Nucleus accumbens (tissue), 56 donors: Measurements from ENCODE around the gene PTGIS.

Experiments
- DNase-seq, 56 donors: peaks; one replicate each; lab custom pipeline; 2025; lab: John Stamatoyannopoulos, UW

Gene PTGIS

DNA sequence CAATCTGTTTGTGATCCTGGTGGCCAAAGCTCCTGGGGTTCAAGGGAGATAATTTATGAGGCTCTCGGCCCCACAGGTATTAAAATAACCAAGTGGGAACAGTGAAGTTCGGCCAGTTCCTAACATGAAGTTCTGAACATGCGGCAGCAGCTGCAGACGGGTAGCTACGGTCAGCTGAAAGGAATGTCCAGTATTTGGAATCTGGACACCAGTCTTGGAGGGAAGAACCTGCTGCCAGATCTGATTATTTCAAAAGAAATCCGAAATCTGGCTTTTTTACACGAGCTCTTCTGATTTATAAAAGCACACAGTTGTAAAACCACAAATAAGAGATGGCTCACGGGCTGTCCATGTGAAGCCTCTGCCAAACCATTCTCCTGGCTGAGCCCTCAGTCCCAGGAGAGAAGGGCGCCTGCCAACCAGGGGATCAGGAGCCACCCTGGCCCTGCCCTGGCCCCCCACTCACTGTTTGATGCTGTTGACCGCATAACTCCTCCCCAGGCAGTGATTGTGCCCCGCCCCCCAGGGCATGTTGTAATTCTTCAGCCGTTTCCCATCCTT, 57.3 kb downstream of the PTGIS start:
- DNase-seq: no peak

DNA sequence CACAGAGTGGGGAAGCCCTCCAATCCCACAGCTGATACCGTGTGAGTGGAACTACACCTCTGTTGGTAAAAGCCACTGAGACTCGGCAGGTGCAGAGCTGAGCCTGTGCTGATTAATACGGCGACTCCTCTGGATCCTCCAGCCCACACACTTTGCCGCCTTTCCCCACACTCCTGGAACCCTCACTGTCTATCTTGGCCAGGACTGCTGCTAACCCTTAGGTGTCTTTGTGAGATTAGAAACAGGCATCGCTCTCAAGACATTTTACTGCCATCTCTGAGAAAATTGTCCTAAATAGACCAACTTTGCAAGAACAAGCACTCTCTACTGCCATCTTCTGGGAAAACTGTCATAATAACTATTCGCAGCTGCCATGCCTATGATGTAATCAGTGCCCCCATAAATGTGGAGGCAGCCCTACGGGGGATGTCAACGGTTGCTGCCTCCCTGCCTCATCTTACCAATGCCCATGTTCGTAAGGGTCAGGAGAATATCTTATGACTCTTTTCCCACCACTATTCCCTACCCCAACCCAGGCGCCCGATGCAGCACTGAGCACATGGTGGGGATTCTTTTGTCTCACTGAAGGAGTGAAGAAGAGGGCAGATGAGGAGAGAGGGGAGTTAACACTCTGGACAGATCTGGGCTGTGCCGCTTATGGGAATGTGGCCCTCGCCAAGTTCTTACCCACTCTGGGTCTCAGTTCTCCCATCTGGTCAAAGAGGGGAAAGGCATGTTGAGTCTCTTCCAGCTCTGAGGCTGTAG, 59.3 kb downstream of the PTGIS start:
- DNase-seq: peak in 20 of 56 donors; percentile 6 to 63 (median 29)

DNA sequence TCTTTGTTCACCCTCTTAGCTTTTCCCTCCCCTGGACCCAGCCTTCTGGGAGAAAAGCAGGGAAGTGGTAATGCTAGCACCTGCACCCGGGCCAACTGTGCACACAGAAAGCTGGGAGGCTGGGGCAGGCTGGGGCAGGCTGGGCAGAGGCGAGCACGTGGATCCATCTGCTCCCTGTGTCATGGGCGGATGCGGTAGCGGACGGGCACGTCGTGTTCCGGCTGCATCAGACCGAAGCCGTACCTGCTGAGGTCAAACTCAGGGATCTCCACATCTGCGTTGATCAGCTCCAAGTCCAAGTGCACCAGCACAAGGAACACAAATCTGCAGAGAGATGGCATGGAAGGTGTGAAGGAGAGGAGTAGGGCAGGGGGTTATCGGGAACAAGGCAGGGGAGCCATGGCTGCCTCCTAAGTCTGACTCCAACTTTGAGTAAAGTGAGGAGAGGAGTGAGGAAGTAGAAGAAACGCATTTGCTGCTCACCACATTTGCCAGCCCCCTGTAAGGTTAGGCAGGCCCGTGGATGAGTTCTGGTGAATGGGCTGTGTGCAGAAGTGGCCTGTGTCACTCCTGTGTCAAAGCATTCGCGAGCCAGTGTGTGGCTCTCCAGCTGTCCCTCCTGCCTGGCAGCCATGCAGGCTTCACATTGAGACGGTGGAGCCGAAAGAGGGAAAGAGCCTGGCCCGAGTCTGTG, 60.0 kb downstream of the PTGIS start:
- no peak for DNase-seq

- peak in 45 of 56 donors; percentile 8 to 87 (median 58) for DNase-seq
Observed at GRCh38 chr20:49505518-49505917, 62.4 kb downstream of the PTGIS start.

GRCh38 chr20:49503176-49503575, 64.8 kb downstream of the PTGIS start:
- DNase-seq: no peak

DNA sequence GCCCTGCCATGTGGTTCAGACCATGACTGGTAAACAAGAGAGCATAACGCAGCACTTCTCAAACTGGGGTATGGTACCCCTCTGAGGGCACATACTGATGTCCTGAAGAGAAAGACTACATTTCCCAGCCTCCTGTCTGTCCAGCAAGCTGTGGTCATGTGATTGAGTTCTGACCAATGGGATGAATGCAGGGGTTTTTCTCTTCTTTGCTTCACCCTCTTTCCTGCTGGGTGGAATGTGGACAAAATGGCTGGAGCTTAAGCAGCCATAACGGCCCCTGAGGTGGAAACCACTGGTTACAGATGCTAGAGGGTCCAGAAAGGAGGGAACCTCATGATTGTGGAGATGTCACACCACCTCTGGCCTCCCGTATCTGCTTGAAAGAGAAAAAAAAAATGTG, 66.0 kb downstream of the PTGIS start:
- DNase-seq: no peak

DNA sequence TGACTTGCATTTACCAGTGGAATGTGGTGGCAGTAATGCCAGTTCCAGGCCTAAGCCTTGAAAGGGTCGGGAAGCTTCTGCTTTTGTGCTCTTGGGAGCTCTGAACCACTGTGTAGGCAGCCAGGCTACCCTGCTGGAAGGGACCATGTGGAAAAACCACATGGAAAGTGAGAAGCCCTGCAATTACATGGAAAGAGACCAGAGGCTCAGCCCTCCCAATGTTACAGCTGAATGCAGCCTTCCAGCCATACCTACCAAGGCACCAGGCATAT, 70.6 kb downstream of the PTGIS start:
- no peak for DNase-seq

- DNase-seq: no peak
Observed at GRCh38 chr20:49496553-49497397, 71.2 kb downstream of the PTGIS start.

GRCh38 chr20:49496043-49496442, 71.9 kb downstream of the PTGIS start:
- no peak for DNase-seq

- no peak for DNase-seq
Observed at GRCh38 chr20:49490689-49491088, 77.2 kb downstream of the PTGIS start.

GRCh38 chr20:49489688-49490087, 78.2 kb downstream of the PTGIS start:
- DNase-seq: no peak

DNA sequence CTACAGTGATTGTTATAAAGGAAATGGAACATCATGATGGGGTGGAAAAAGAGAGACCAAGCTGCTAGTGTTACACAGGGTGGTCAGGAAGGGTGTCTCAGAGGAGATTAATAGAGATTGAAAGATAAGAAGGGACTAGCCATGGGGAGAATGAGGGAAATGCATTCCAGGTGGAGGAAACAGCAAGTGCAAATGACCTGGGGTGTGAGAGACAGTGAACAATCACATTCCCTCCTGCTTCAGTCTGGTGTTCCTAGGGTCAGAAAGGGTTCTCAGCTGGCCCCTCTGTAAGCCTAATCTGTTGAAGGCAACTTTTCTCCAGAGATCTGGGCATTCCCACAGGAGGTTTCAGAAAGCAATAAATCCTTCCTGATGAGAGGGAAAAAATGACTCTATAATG, 81.9 kb downstream of the PTGIS start:
- no peak for DNase-seq

DNA sequence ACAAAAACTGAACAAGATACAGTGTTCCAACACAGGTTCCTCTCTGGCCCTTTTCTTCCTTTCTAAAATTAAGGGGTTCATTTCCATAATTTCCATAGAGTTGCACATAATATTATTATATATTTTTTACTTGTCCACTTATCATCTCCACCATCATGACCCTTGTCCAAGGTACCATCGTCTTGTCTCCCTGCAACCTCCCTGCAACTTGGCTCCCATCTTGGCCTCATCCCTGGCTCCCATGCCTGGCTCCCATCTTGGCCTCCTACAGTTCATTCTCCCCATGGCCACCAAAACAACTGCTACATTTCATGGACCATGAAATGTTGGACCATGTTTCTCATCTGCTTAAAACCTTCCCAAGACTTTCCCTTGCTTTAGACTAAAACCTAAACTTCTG, 82.4 kb downstream of the PTGIS start:
- no peak for DNase-seq

- DNase-seq: peak in 53 of 56 donors; percentile 7 to 86 (median 55)
Observed at GRCh38 chr20:49484180-49485140, 83.5 kb downstream of the PTGIS start.

- DNase-seq: peak in 3 of 56 donors; percentile 26 to 39 (median 33)
Observed at GRCh38 chr20:49483696-49484123, 84.2 kb downstream of the PTGIS start.

GRCh38 chr20:49483018-49483695, 84.8 kb downstream of the PTGIS start:
- peak in 6 of 56 donors; percentile 12 to 38 (median 34) for DNase-seq

DNA sequence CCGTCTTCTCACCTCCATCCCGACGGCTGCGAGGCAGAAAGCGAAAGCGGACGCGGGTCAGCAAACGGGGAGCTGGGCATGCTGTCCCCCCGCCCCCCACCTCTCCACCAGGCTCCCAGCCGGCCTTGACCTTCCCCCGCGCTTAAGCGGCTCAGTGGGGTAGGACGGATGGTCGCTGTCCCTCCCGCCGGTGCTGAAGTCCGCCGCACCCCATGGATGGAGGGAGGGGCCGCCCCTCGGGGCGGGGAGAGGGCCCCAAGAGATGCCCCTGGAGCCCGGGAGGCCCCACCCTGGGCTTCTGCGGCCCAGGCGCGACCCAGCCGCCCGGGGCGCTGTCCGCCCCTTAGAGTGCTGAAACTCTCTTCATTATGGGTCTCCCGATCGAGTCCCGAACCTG, 85.3 kb downstream of the PTGIS start, which contains the start of gene KCNB1:
Gene KCNB1, minus strand, starts transcription at position 48 of the 397 bp plus-strand sequence. CDS start 188 bp downstream, outside the sequence.
- peak in 19 of 56 donors; percentile 2 to 63 (median 16) for DNase-seq

DNA sequence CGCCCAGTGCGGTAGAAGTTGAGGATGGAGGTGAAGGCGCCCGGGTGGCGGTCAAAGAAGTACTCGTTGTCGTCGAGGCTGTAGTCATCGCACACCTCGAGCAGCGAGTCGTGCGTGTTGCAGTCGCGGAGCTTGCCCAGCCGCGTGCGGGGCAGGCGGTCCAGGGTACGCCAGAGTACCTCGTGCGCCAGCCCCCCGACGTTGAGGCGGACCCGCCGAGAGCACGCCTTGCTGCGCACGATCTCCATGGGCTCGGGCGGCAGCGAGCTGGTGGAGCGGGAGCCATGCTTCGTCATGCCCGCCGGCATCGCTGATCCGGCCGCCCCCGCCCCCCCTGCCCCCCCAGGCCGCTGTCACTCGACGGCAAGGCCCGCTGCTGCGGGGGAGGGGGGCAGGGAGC, 85.8 kb downstream of the PTGIS start:
- DNase-seq: no peak

GRCh38 chr20:49481116-49481515, 86.8 kb downstream of the PTGIS start:
- no peak for DNase-seq
